ENCODE measurements around the gene PTPRJ. TPM values are rescaled to one million over a fixed set of nuclear protein-coding genes. Genes with fewer than 3 reads are reported as not detected.

The PTPRJ gene
- polyA plus RNA-seq, 3 donors from 2014 or later, result 10.0 to 19.0 (median 18.0) TPM

- no peaks in the 10 kb centered on the region for H3K9me3 Mint-ChIP-seq
- peak overlapping the region in 5 of 6 donors; percentile 41 to 70 (median 55) for H3K27ac Mint-ChIP-seq
- H3K27me3 Mint-ChIP-seq (ENCODE audit: low read depth in 3 of 3), result no peaks in the 10 kb centered on the region
- no peak overlapping the region for H3K4me3 Mint-ChIP-seq
- H3K36me3 Mint-ChIP-seq, result peaks cover 2 to 12% (median 4%) of the 10 kb centered on the region in 3 donors
- H3K4me1 Mint-ChIP-seq, result peaks cover 68 to 83% of the 10 kb centered on the region in 2 donors
- DNase-seq, result no peak
Observed at GRCh38 chr11:48033918-48034341, 53.6 kb downstream of the PTPRJ start.

GRCh38 chr11:48034926-48035871, 54.8 kb downstream of the PTPRJ start:
- no peak for DNase-seq
- Mint-ChIP-seq H3K9me3 (no peaks in the 10 kb centered on the region), H3K27me3 (ENCODE audit: low read depth in 3 of 3) (no peaks in the 10 kb centered on the region), H3K4me1 (peaks cover 65 to 76% of the 10 kb centered on the region in 2 donors), H3K4me3 (no peak overlapping the region), H3K27ac (peak overlapping the region; percentile 20 to 88 (median 48)), H3K36me3 (peaks cover 2 to 12% (median 4%) of the 10 kb centered on the region in 3 donors)

- H3K9me3 Mint-ChIP-seq, result no peaks in the 10 kb centered on the region
- DNase-seq, result no peak
- H3K36me3 Mint-ChIP-seq, result peaks cover 2 to 12% (median 4%) of the 10 kb centered on the region in 3 donors
- H3K27me3 Mint-ChIP-seq (ENCODE audit: low read depth in 3 of 3), result no peaks in the 10 kb centered on the region
- peaks cover 66 to 79% of the 10 kb centered on the region in 2 donors for H3K4me1 Mint-ChIP-seq
- peak overlapping the region in 4 of 6 donors; percentile 20 to 88 (median 47) for H3K27ac Mint-ChIP-seq
- peak overlapping the region in 1 of 5 donors; percentile 1 for H3K4me3 Mint-ChIP-seq
Observed at GRCh38 chr11:48036011-48036410, 55.7 kb downstream of the PTPRJ start.

GRCh38 chr11:48036466-48036865, 56.1 kb downstream of the PTPRJ start:
- H3K27ac Mint-ChIP-seq, result peak overlapping the region; percentile 20 to 88 (median 38)
- H3K9me3 Mint-ChIP-seq, result no peaks in the 10 kb centered on the region
- DNase-seq, result no peak
- H3K4me3 Mint-ChIP-seq, result no peak overlapping the region
- peaks cover 2 to 12% (median 4%) of the 10 kb centered on the region in 3 donors for H3K36me3 Mint-ChIP-seq
- H3K27me3 Mint-ChIP-seq (ENCODE audit: low read depth in 3 of 3), result no peaks in the 10 kb centered on the region
- H3K4me1 Mint-ChIP-seq, result peaks cover 64 to 78% of the 10 kb centered on the region in 2 donors

GRCh38 chr11:48037709-48038468, 57.5 kb downstream of the PTPRJ start:
- no peak for DNase-seq
- H3K4me1 Mint-ChIP-seq, result peaks cover 60 to 74% of the 10 kb centered on the region in 2 donors
- H3K4me3 Mint-ChIP-seq, result no peak overlapping the region
- no peaks in the 10 kb centered on the region for H3K27me3 Mint-ChIP-seq (ENCODE audit: low read depth in 3 of 3)
- H3K27ac Mint-ChIP-seq, result peak overlapping the region in 5 of 6 donors; percentile 1 to 31 (median 13)
- H3K36me3 Mint-ChIP-seq, result peaks cover 2 to 12% (median 4%) of the 10 kb centered on the region in 3 donors
- no peaks in the 10 kb centered on the region for H3K9me3 Mint-ChIP-seq

GRCh38 chr11:48040830-48041444, 60.6 kb downstream of the PTPRJ start:
- peaks cover 63 to 74% of the 10 kb centered on the region in 2 donors for H3K4me1 Mint-ChIP-seq
- H3K9me3 Mint-ChIP-seq, result no peaks in the 10 kb centered on the region
- H3K36me3 Mint-ChIP-seq, result peaks cover 0 to 12% (median 4%) of the 10 kb centered on the region in 3 donors
- no peak overlapping the region for H3K4me3 Mint-ChIP-seq
- peaks cover 0 to 6% (median 4%) of the 10 kb centered on the region in 3 donors for H3K27me3 Mint-ChIP-seq (ENCODE audit: low read depth in 3 of 3)
- no peak for DNase-seq
- peak overlapping the region in 5 of 6 donors; percentile 10 to 73 (median 61) for H3K27ac Mint-ChIP-seq

GRCh38 chr11:48041877-48042695, 61.7 kb downstream of the PTPRJ start:
- peaks cover 61 to 71% of the 10 kb centered on the region in 2 donors for H3K4me1 Mint-ChIP-seq
- peak overlapping the region; percentile 51 to 87 (median 72) for H3K27ac Mint-ChIP-seq
- no peaks in the 10 kb centered on the region for H3K9me3 Mint-ChIP-seq
- H3K36me3 Mint-ChIP-seq, result peaks cover 0 to 5% (median 4%) of the 10 kb centered on the region in 3 donors
- H3K4me3 Mint-ChIP-seq, result no peak overlapping the region
- H3K27me3 Mint-ChIP-seq (ENCODE audit: low read depth in 3 of 3), result peaks cover 0 to 6% (median 4%) of the 10 kb centered on the region in 3 donors
- no peak for DNase-seq

- peaks cover 64 to 70% of the 10 kb centered on the region in 2 donors for H3K4me1 Mint-ChIP-seq
- peak overlapping the region; percentile 69 to 86 (median 74) for H3K27ac Mint-ChIP-seq
- H3K4me3 Mint-ChIP-seq, result peak overlapping the region in 2 of 5 donors; percentile 36 to 49
- no peak for DNase-seq
- peaks cover 0 to 3% (median 0%) of the 10 kb centered on the region in 3 donors for H3K36me3 Mint-ChIP-seq
- H3K27me3 Mint-ChIP-seq (ENCODE audit: low read depth in 3 of 3), result peaks cover 0 to 6% (median 4%) of the 10 kb centered on the region in 3 donors
- H3K9me3 Mint-ChIP-seq, result no peaks in the 10 kb centered on the region
Observed at GRCh38 chr11:48043111-48043990, 63.0 kb downstream of the PTPRJ start.

- peaks cover 0 to 3% (median 0%) of the 10 kb centered on the region in 3 donors for H3K36me3 Mint-ChIP-seq
- no peaks in the 10 kb centered on the region for H3K9me3 Mint-ChIP-seq
- H3K4me1 Mint-ChIP-seq, result peaks cover 69 to 72% of the 10 kb centered on the region in 2 donors
- DNase-seq, result no peak
- peak overlapping the region in 2 of 5 donors; percentile 18 to 49 for H3K4me3 Mint-ChIP-seq
- peaks cover 0 to 6% (median 4%) of the 10 kb centered on the region in 3 donors for H3K27me3 Mint-ChIP-seq (ENCODE audit: low read depth in 3 of 3)
- peak overlapping the region; percentile 69 to 83 (median 75) for H3K27ac Mint-ChIP-seq
Observed at GRCh38 chr11:48043991-48044512, 63.7 kb downstream of the PTPRJ start.

- Mint-ChIP-seq H3K36me3 (peaks cover 0 to 3% (median 0%) of the 10 kb centered on the region in 3 donors), H3K27ac (peak overlapping the region; percentile 69 to 78 (median 72)), H3K4me1 (peaks cover 68 to 73% of the 10 kb centered on the region in 2 donors), H3K9me3 (no peaks in the 10 kb centered on the region), H3K4me3 (no peak overlapping the region), H3K27me3 (ENCODE audit: low read depth in 3 of 3) (peaks cover 0 to 6% (median 4%) of the 10 kb centered on the region in 3 donors)
- DNase-seq, result no peak
Observed at GRCh38 chr11:48044577-48044976, 64.2 kb downstream of the PTPRJ start.

- Mint-ChIP-seq H3K36me3 (peaks cover 0 to 3% (median 0%) of the 10 kb centered on the region in 3 donors), H3K27ac (peak overlapping the region; percentile 12 to 75 (median 58)), H3K4me1 (peaks cover 75 to 82% of the 10 kb centered on the region in 2 donors), H3K4me3 (peak overlapping the region in 2 of 5 donors; percentile 4 to 20), H3K27me3 (ENCODE audit: low read depth in 3 of 3) (peaks cover 0 to 6% (median 4%) of the 10 kb centered on the region in 3 donors), H3K9me3 (no peaks in the 10 kb centered on the region)
- no peak for DNase-seq
Observed at GRCh38 chr11:48045536-48045935, 65.2 kb downstream of the PTPRJ start.

Measured in immature natural killer cell (primary cell).